DOHH2 (cell line): ENCODE results near the gene ALS2CL.

Source experiments
- CTCF ChIP-seq: fragments of 200-600 bp; sonication (generic); IDR thresholded peaks from one replicate; pipeline ENCODE4 v1.5.1; 2014; ENCODE audit warnings: antibody characterized with exemption, mild to moderate bottlenecking, low read depth, low read length; ENCODE audit not compliant: poor library complexity, severe bottlenecking
- EZH2phosphoT487 ChIP-seq: fragments of 200-600 bp; sonication (generic); IDR thresholded peaks from 2 replicates; pipeline ENCODE4 v1.6.1; 2017; ENCODE audit warnings: borderline replicate concordance, mild to moderate bottlenecking, antibody characterized with exemption, low read length, moderate library complexity, mixed read lengths

- TF ChIP-seq CTCF, result no peak
- no peak for TF ChIP-seq EZH2phosphoT487
Measured at GRCh38 chr3:46742992-46743585, 49.6 kb upstream of the ALS2CL start.
